Loucy (cell line): Measurements from ENCODE around the gene CHMP1A.

Experiments used
- H2AFZ ChIP-seq: fragments of 200-600 bp; sonication (generic); 2 replicates; pipeline ENCODE4 v1.6.0; 2016; ENCODE audit warnings: antibody characterized with exemption, mild to moderate bottlenecking, low read length, moderate library complexity
- H3F3A ChIP-seq: fragments of 200-600 bp; 2 replicates; pipeline ENCODE4 v1.6.0; 2016; ENCODE audit warnings: antibody characterized with exemption, low read depth, mild to moderate bottlenecking
- H3K27me3 ChIP-seq: fragments of 200-600 bp; sonication (generic); 2 replicates; pipeline ENCODE4 v1.6.1; 2014; ENCODE audit warnings: low read length, mild to moderate bottlenecking; ENCODE audit not compliant: insufficient read depth, poor library complexity, severe bottlenecking
- H3K36me3 ChIP-seq: fragments of 200-600 bp; sonication (generic); 2 replicates; pipeline ENCODE4 v1.6.1; 2016; ENCODE audit warnings: low read length; ENCODE audit not compliant: insufficient read depth
- H3K4me1 ChIP-seq: fragments of 200-600 bp; sonication (generic); 2 replicates; pipeline ENCODE4 v1.5.1; 2014; ENCODE audit warnings: low read length, mild to moderate bottlenecking; ENCODE audit not compliant: insufficient read depth, poor library complexity, severe bottlenecking
- H3K4me2 ChIP-seq: fragments of 200-600 bp; sonication (generic); 2 replicates; pipeline ENCODE4 v1.6.0; 2014; ENCODE audit warnings: antibody characterized with exemption, low read length, low read depth, mild to moderate bottlenecking; ENCODE audit not compliant: poor library complexity, severe bottlenecking
- H3K4me3 ChIP-seq: fragments of 200-600 bp; sonication (generic); 2 replicates; pipeline ENCODE4 v1.5.1; 2014; ENCODE audit warnings: low read length, mild to moderate bottlenecking, mixed read lengths; ENCODE audit not compliant: poor library complexity, severe bottlenecking
- H3K79me2 ChIP-seq: fragments of 200-600 bp; sonication (generic); 2 replicates; pipeline ENCODE4 v1.6.1; 2014; ENCODE audit warnings: low read length; ENCODE audit not compliant: insufficient read depth
- H3K9ac ChIP-seq: fragments of 200-600 bp; sonication (generic); 2 replicates; pipeline ENCODE4 v1.6.0; 2014; ENCODE audit warnings: mild to moderate bottlenecking, low read depth, low read length, moderate library complexity; ENCODE audit not compliant: poor library complexity, severe bottlenecking
- H3K9me2 ChIP-seq: fragments of 200-600 bp; sonication (generic); replicated peaks from 2 replicates; pipeline ENCODE4 v1.6.1; 2016; ENCODE audit warnings: low read depth, low read length, mixed read lengths
- H3K9me3 ChIP-seq: fragments of 200-600 bp; sonication (generic); 2 replicates; pipeline ENCODE4 v1.6.1; 2014; ENCODE audit warnings: mild to moderate bottlenecking, antibody characterized with exemption, low read length, low read depth; ENCODE audit not compliant: insufficient read depth
- H4K20me1 ChIP-seq: fragments of 200-600 bp; sonication (generic); 2 replicates; pipeline ENCODE4 v1.6.0; 2014; ENCODE audit warnings: antibody characterized with exemption, low read length, mild to moderate bottlenecking; ENCODE audit not compliant: insufficient read depth, poor library complexity, severe bottlenecking
- CTCF ChIP-seq: fragments of 200-600 bp; sonication (generic); conservative IDR thresholded peaks from 2 replicates; pipeline ENCODE4 v1.5.1; 2014; ENCODE audit warnings: mild to moderate bottlenecking, antibody characterized with exemption, low read length
- EZH2phosphoT487 ChIP-seq: fragments of 200-600 bp; IDR thresholded peaks from 2 replicates; pipeline ENCODE4 v1.6.1; 2018; ENCODE audit warnings: antibody characterized with exemption, mild to moderate bottlenecking, moderate library complexity, borderline replicate concordance

The CHMP1A gene

GRCh38 chr16:89596957-89597649, 60.4 kb downstream of the CHMP1A start:
- H3K27me3 ChIP-seq = no peaks in the 10 kb centered on the region
- H3K9me3 ChIP-seq = no peaks in the 10 kb centered on the region
- no peaks in the 10 kb centered on the region for H4K20me1 ChIP-seq
- no peak overlapping the region for H3K4me2 ChIP-seq
- H3K9ac ChIP-seq = no peak overlapping the region
- H3K4me3 ChIP-seq = no peak overlapping the region
- H2AFZ ChIP-seq = no peak overlapping the region
- no peaks in the 10 kb centered on the region for H3K36me3 ChIP-seq
- no peaks in the 10 kb centered on the region for H3F3A ChIP-seq
- H3K79me2 ChIP-seq = no peaks in the 10 kb centered on the region
- H3K4me1 ChIP-seq = peaks cover 7% of the 10 kb centered on the region
- no peaks in the 10 kb centered on the region for H3K9me2 ChIP-seq
- TF ChIP-seq EZH2phosphoT487 (no peak), CTCF (no peak)

- Histone ChIP-seq H3K4me2 (no peak overlapping the region), H2AFZ (no peak overlapping the region), H3K9me3 (no peaks in the 10 kb centered on the region), H3K79me2 (no peaks in the 10 kb centered on the region), H3K36me3 (no peaks in the 10 kb centered on the region), H3K4me1 (peaks cover 6% of the 10 kb centered on the region), H3F3A (no peaks in the 10 kb centered on the region), H3K9ac (no peak overlapping the region), H3K9me2 (no peaks in the 10 kb centered on the region), H3K4me3 (no peak overlapping the region), H3K27me3 (no peaks in the 10 kb centered on the region), H4K20me1 (no peaks in the 10 kb centered on the region)
- TF ChIP-seq CTCF (no peak), EZH2phosphoT487 (no peak)
Observed at GRCh38 chr16:89596061-89596689, 61.3 kb downstream of the CHMP1A start.

GRCh38 chr16:89595330-89596060, 62.0 kb downstream of the CHMP1A start:
- peak overlapping the region; percentile 17 for H3K4me3 ChIP-seq
- TF ChIP-seq CTCF (no peak), EZH2phosphoT487 (no peak)
- H3K79me2 ChIP-seq = no peaks in the 10 kb centered on the region
- H2AFZ ChIP-seq = no peak overlapping the region
- peak overlapping the region; percentile 65 for H3K4me2 ChIP-seq
- H3K27me3 ChIP-seq = no peaks in the 10 kb centered on the region
- no peaks in the 10 kb centered on the region for H3K36me3 ChIP-seq
- H4K20me1 ChIP-seq = no peaks in the 10 kb centered on the region
- no peaks in the 10 kb centered on the region for H3F3A ChIP-seq
- peaks cover 6% of the 10 kb centered on the region for H3K4me1 ChIP-seq
- no peaks in the 10 kb centered on the region for H3K9me3 ChIP-seq
- no peak overlapping the region for H3K9ac ChIP-seq
- no peaks in the 10 kb centered on the region for H3K9me2 ChIP-seq
